Jurkat, Clone E6-1 (cell line): Measurements from ENCODE around the gene MYRFL.

Source experiments
- DNase-seq: peaks from one replicate; pipeline ENCODE4 v3.0.0-alpha.2; 2011; ENCODE audit warnings: low read depth, low spot score
- H3K4me3 ChIP-seq: 2 replicates; pipeline ENCODE4 v1.5.1; 2011; ENCODE audit warnings: mild to moderate bottlenecking, low read length, control low read depth, moderate library complexity

MYRFL gene

GRCh38 chr12:69919495-69919894 lies 94.5 kb downstream of the MYRFL start:
- DNase-seq = no peak
- no peak overlapping the region for H3K4me3 ChIP-seq

- no peak for DNase-seq
Observed at GRCh38 chr12:69921831-69922230, 96.8 kb downstream of the MYRFL start.

GRCh38 chr12:69922999-69923398 lies 98.0 kb downstream of the MYRFL start:
- DNase-seq = no peak
- no peak overlapping the region for H3K4me3 ChIP-seq

More at GRCh38 chr12:69921831-69922230, 96.8 kb downstream of the MYRFL start:
- H3K4me3 ChIP-seq = no peak overlapping the region

- H3K4me3 ChIP-seq = no peak overlapping the region
- DNase-seq = no peak
Observed at GRCh38 chr12:69925291-69925690, 100.3 kb downstream of the MYRFL start.

GRCh38 chr12:69927164-69927563 lies 102.1 kb downstream of the MYRFL start:
- H3K4me3 ChIP-seq = no peak overlapping the region
- no peak for DNase-seq

- no peak overlapping the region for H3K4me3 ChIP-seq
- DNase-seq = no peak
Observed at GRCh38 chr12:69929125-69929524, 104.1 kb downstream of the MYRFL start.

- no peak for DNase-seq
- no peak overlapping the region for H3K4me3 ChIP-seq
Observed at GRCh38 chr12:69929531-69929930, 104.5 kb downstream of the MYRFL start.

- DNase-seq = no peak
- no peak overlapping the region for H3K4me3 ChIP-seq
Observed at GRCh38 chr12:69931569-69931968, 106.5 kb downstream of the MYRFL start.

GRCh38 chr12:69932154-69932553 lies 107.1 kb downstream of the MYRFL start:
- DNase-seq = no peak
- no peak overlapping the region for H3K4me3 ChIP-seq

GRCh38 chr12:69932676-69933552 lies 107.9 kb downstream of the MYRFL start:
- H3K4me3 ChIP-seq = no peak overlapping the region
- no peak for DNase-seq

GRCh38 chr12:69934011-69934410 lies 109.0 kb downstream of the MYRFL start:
- DNase-seq = no peak
- no peak overlapping the region for H3K4me3 ChIP-seq

GRCh38 chr12:69935651-69936100 lies 110.6 kb downstream of the MYRFL start:
- no peak overlapping the region for H3K4me3 ChIP-seq

GRCh38 chr12:69936214-69936731 lies 111.2 kb downstream of the MYRFL start:
- DNase-seq = no peak
- no peak overlapping the region for H3K4me3 ChIP-seq

More at GRCh38 chr12:69935651-69936100, 110.6 kb downstream of the MYRFL start:
- no peak for DNase-seq

- no peak for DNase-seq
- H3K4me3 ChIP-seq = no peak overlapping the region
Observed at GRCh38 chr12:69936766-69937165, 111.7 kb downstream of the MYRFL start.

GRCh38 chr12:69947123-69947522 lies 122.1 kb downstream of the MYRFL start:
- no peak for DNase-seq
- no peak overlapping the region for H3K4me3 ChIP-seq

- no peak for DNase-seq
- H3K4me3 ChIP-seq = no peak overlapping the region
Observed at GRCh38 chr12:69947897-69948296, 122.9 kb downstream of the MYRFL start.

GRCh38 chr12:69948851-69949250 lies 123.8 kb downstream of the MYRFL start:
- H3K4me3 ChIP-seq = no peak overlapping the region
- no peak for DNase-seq

GRCh38 chr12:69949311-69950002 lies 124.4 kb downstream of the MYRFL start:
- H3K4me3 ChIP-seq = no peak overlapping the region
- DNase-seq = no peak

GRCh38 chr12:69951108-69951507 lies 126.1 kb downstream of the MYRFL start:
- no peak overlapping the region for H3K4me3 ChIP-seq
- DNase-seq = no peak

- H3K4me3 ChIP-seq = no peak overlapping the region
- DNase-seq = no peak
Observed at GRCh38 chr12:69952890-69953289, 127.9 kb downstream of the MYRFL start.
